ENCODE results near the gene HOXB4.

Gene HOXB4

GRCh38 chr17:48527547-48527932 is 50.6 kb downstream of the HOXB4 start:
- DNase-seq = no peak

- no peak for DNase-seq
Measured at GRCh38 chr17:48526608-48527546, 51.3 kb downstream of the HOXB4 start.
